Adrenal gland (tissue), 5 donors: ENCODE data around the gene ELOVL6.

Source experiments
- POLR2A ChIP-seq, 2 donors: fragments of 450-650 bp; IDR thresholded peaks; one replicate each; pipeline ENCODE4 v1.6.1; 2017; ENCODE audit warnings: antibody characterized with exemption in 2 of 2, mild to moderate bottlenecking in 2 of 2, moderate library complexity in 1 of 2
- TF ChIP-seq, protein P1 (sequence below), 6 experiments: fragments of 450-650 bp in 4 of 6; fragments of 200-600 bp in 2 of 6; sonication (generic) in 1 of 6; IDR thresholded peaks; 1 replicate in 5 of 6; 2 replicates in 1 of 6; pipeline versions ENCODE4 v1.5.1 to v1.8.0; 2016 to 2021; ENCODE audit warnings: antibody characterized with exemption in 6 of 6, mild to moderate bottlenecking in 2 of 6, moderate library complexity in 1 of 6
- donor health status: DM: no; HTN: no; CAD: no.

DNA sequence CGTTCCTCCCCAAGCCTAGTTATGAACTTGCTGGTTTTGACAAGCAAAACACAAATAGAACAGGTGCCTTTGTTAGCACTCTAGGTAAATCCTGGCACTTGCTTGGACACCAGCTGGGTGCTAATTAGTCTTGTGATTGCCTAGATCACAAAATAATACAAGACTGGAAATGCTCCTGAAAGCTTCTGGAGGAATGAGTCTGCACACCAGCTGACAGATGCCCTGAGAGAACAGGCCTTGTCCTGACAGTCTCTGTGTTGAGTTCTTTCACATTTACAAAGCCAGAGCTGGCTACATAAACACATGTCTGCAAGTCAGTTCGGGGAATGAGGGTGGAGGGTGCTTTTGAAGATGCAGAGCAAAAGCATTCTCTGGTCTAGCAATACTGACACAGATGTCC, 93.8 kb downstream of the ELOVL6 start:
- TF ChIP-seq, protein P1, sequence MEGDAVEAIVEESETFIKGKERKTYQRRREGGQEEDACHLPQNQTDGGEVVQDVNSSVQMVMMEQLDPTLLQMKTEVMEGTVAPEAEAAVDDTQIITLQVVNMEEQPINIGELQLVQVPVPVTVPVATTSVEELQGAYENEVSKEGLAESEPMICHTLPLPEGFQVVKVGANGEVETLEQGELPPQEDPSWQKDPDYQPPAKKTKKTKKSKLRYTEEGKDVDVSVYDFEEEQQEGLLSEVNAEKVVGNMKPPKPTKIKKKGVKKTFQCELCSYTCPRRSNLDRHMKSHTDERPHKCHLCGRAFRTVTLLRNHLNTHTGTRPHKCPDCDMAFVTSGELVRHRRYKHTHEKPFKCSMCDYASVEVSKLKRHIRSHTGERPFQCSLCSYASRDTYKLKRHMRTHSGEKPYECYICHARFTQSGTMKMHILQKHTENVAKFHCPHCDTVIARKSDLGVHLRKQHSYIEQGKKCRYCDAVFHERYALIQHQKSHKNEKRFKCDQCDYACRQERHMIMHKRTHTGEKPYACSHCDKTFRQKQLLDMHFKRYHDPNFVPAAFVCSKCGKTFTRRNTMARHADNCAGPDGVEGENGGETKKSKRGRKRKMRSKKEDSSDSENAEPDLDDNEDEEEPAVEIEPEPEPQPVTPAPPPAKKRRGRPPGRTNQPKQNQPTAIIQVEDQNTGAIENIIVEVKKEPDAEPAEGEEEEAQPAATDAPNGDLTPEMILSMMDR (IDR thresholded peaks at IDR 0.05): no peak
- TF ChIP-seq POLR2A (IDR thresholded peaks at IDR 0.05): no peak
